Muscle of back (tissue), 13 donors: Measurements from ENCODE around the gene PLEKHG2. TPM values are rescaled to one million over a fixed set of nuclear protein-coding genes. Genes with fewer than 3 reads are reported as not detected.
"Not testable (repeated sequence)": the region's sequence is repeated elsewhere in the genome, so short reads cannot be mapped to it uniquely, and the experiment has no call there.

Source experiments
- DNase-seq, 3 donors: peaks; one replicate each; pipeline versions ENCODE4 v3.0.0 to v3.0.0-alpha.2; 2013
- long read RNA-seq, 9 donors: transcript quantifications; one replicate each; lab custom pipeline, GENCODE V29; 2026
- polyA plus RNA-seq, 10 donors: library from polyadenylated mRNA; unstranded; fragments of 120-200 nt; gene quantifications; one replicate each; pipeline ENCODE4 v1.2.1, GENCODE V29; 2013; ENCODE audit not compliant: insufficient read length in 10 of 10

Gene PLEKHG2
- 10 to 100 TPM; 34.2 to 70.9 (median 50.2) TPM for polyA plus RNA-seq
- long read RNA-seq, donor 1, partial matches to known transcripts, result 0 of 1 reads
- long read RNA-seq, donor 1, other reads (novel, unspliced or antisense), result 0 of 1 reads
- long read RNA-seq, donor 2, partial matches to known transcripts, result 5,579 of 6,061 reads
- long read RNA-seq, donor 2, other reads (novel, unspliced or antisense), result 481 of 6,061 reads
- long read RNA-seq, donor 3, result 0 reads
- long read RNA-seq, donor 4, partial matches to known transcripts, result 975 of 5,454 reads
- long read RNA-seq, donor 4, other reads (novel, unspliced or antisense), result 4,478 of 5,454 reads
- long read RNA-seq, donor 5, partial matches to known transcripts, result 26 of 30 reads
- long read RNA-seq, donor 5, other reads (novel, unspliced or antisense), result 0 of 30 reads
- long read RNA-seq, donor 6, partial matches to known transcripts, result 6,118 of 6,619 reads
- long read RNA-seq, donor 6, other reads (novel, unspliced or antisense), result 501 of 6,619 reads
- long read RNA-seq, donor 7, partial matches to known transcripts, result 6 of 6 reads
- long read RNA-seq, donor 7, other reads (novel, unspliced or antisense), result 0 of 6 reads
- long read RNA-seq, donor 8, partial matches to known transcripts, result 650 of 3,795 reads
- long read RNA-seq, donor 8, other reads (novel, unspliced or antisense), result 3,144 of 3,795 reads
- long read RNA-seq, donor 9, partial matches to known transcripts, result 0 of 1 reads
- long read RNA-seq, donor 9, other reads (novel, unspliced or antisense), result 0 of 1 reads

DNA sequence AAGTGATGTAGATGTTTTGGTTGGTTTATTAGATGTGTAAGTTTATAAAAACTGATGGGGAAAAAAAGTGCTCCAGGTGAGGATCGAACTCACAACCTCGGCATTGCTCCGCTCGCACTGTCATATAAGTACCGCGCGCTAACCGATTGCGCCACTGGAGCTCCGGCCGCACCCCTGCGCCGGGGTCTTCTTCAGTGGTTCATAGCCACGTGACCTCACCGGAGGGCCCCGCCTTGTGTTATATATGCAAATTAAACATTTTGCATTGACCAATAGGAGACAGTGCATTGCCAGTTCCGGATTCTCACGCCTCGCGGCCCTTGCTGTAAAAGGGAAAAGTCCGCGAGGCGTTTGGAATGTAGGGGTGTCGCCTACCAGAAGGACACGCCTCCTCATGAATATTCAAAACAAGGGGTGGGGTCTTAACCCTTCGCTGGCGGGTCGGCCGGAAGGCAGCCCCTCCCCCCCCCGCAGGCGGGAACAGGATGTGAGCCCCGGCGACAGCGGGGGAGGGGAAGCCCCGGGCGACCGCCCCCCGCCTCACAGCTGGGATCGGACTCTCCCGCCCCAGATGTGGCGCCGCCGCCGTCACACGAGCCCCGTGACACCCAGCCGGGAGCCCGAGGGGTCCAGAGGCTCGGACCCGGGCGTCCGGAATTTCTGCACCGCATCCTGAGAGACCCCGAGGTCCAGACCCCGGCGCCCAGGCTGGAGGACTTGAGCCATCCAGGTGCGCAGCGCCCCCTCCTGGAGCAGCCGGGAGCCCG lies at the start of gene PLEKHG2:
PLEKHG2 (plus strand) TSS at position 570 of the 767 bp plus-strand sequence. CDS start 1,418 bp downstream, outside the sequence.
- peak; percentile 99 to 100 (median 100) for DNase-seq

GRCh38 chr19:39362682-39363657 lies 49.5 kb upstream of the PLEKHG2 start:
- DNase-seq, result no peak

GRCh38 chr19:39363901-39364457 lies 48.5 kb upstream of the PLEKHG2 start:
- DNase-seq, result peak in 2 of 3 donors; percentile 65 to 88

DNA sequence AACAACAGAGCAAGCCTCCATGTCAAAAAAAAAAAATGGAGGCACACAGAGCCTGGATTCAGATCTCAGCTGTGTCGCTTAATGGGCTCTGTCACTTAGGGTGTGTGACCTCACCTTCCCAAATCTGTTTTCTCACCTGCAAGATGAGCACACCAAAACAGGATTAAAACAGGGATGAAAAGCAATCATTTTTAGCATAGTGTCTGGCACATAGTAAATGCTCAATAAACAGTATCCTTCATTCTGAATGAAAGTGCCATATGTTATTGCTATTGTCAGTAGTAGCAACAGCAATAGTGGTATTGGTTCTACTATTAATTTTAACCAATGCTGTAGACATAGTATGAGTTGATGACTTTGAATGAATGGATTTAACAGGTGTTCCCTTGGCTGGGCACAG lies 46.9 kb upstream of the PLEKHG2 start:
- DNase-seq, result no peak

GRCh38 chr19:39369200-39369599 lies 43.3 kb upstream of the PLEKHG2 start:
- DNase-seq, result no peak

DNA sequence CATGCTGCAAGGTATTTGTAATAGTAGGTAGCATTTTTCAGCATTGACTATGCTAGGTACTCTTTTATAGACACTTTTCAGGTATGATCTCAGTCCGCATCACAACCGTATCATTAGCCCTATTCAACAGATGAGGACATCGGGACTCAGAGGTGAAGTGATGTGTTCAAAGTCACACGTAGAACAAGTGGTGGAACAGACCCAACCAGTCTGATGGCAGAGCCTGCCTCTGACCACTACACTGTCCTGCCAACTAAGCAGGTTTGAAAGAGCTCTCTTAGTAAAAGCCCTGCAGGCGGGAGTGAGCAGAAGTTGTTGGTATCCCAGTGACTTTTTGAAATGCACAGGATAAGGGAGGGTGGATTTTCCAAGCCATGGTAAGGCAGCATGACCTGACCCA lies 41.7 kb upstream of the PLEKHG2 start:
- no peak for DNase-seq

DNA sequence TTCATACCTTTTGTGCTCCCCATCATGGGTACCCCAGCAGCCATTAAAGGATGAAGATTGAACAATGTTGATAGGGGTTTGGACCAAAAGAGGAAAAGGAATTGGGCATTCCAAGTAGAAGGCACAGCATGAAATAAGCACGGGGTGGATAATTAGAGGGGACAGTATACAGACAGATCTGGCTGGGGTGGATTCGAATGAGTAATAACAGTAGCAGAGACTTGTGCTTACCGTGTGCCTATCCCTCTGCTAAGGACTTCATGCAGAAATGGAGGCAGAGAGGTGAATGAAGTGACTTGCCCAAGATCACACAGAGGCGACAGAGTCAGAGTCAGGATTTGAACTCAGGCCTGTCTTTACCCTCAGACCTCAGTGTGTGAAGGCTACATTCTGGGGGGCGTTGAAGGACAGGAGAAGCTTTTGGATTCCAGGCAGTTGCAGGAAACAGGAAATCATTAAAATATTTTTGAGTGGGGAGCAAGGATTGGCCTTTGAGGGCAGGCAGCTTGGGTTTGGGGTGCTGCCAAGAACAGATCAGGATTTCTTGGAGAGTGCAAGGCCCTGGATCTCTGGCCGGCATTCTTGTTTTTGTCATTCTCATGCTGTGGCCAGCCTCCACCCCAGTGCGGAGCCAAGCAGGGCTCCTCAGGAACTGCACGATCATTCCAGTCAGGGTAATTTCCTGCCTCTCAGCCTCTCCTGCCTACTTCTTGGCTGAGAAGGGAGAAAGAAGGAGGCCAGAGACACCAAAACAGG lies 40.2 kb upstream of the PLEKHG2 start:
- peak; percentile 90 to 94 (median 91) for DNase-seq

DNA sequence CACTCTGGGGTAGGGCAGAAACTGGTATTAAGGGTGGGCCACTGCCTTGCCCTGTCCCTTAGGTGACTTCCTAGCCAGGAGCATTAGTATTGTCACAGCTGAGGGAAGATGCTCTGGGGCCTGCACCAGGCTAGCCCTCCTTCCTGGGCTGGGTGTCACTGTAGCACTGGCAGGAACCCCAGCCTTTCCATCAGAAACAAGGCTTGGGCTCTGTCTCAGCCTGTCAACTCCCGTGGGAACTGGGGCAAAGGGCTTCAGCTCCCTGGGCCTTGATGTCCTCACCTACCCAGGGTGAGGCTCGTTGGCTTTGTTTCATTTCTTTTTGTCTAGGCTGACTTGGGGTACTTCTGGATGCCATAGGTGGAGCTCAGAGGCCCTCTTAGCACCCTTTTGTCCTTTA lies 39.5 kb upstream of the PLEKHG2 start:
- no peak for DNase-seq

- no peak for DNase-seq
Observed at GRCh38 chr19:39375929-39376328, 36.5 kb upstream of the PLEKHG2 start.

GRCh38 chr19:39377373-39378362 lies 34.8 kb upstream of the PLEKHG2 start:
- no peak for DNase-seq

- DNase-seq, result not testable (repeated sequence)
Observed at GRCh38 chr19:39379366-39379765, 33.1 kb upstream of the PLEKHG2 start.

- DNase-seq, result peak in 1 of 3 donors; percentile 69
Observed at GRCh38 chr19:39379865-39380396, 32.5 kb upstream of the PLEKHG2 start.

- no peak for DNase-seq
Observed at GRCh38 chr19:39380521-39381502, 31.7 kb upstream of the PLEKHG2 start.

DNA sequence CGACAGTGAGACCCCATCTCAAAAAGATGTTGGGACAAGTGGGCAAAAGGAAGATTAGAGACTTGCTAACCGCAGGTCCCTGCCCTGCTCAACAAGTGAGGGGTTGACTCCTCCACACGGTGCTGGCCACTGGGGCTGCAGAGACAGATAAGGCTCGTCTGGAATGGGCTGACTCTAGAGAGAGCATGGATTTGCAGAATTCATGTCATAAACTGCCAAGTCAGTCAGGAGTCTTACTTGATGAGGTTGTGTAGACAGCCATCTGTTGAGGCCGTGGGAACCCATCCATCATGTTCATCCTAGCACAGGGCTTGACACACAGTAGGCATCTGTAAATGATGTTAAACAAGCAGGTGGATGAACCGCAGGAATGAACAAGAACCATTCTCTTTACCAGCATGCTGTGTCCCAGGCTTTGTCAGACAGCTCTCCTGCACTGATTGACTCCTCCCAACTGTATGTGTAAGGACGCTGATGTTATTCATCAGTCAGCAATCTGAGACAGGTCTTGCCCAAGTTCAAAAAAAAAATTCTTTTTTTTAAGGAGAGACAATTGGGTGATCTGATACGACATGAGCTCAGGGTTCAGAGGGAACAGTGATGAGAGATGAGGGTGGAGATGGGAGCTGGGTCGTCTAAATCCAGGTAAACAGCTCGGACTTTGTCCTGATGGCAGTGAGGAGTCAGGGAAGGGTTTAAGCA lies 30.4 kb upstream of the PLEKHG2 start:
- no peak for DNase-seq

DNA sequence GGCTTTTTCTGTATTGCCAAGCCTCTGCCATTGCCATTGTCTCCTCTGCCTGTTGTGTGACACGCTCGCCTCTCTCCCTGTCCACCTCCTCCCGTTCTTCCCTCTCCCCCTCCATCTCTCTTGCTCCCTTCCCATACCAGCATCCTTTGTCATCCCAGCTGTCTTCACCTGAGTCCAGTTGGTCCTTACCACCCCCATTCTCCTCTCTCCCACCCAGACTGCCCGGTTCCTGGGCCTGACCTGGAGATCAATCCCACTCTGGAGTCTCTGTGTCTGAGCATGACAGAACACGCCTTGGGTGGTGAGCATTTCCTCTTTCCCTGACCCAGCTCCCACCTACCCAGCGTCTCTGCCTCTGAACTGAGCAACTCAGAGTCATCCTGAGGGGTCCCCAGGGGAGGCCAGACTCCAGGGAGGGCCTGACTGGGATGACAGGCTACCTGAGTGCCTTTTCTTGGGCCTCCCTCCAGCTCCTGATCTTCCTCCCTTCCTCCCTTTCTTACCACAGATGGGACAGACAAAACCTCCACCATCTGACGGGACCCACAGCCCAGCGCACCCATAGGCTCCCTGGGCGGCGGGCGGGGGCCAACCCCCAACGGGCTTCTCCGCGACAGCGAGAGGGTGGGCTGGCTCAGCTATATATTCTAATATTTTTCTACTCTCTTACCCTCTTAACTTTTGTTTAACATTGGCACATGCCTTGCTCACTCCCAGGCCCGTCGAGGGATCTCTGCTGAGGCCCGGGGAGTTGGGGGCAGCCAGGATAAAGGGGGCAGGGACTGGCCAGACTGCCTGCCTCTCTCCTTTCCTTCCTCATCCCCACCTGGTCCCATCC lies 29.3 kb upstream of the PLEKHG2 start:
- no peak for DNase-seq
